HK-2 (cell line): ENCODE data around the gene C4orf46.
"Not testable (repeated sequence)": the region's sequence is repeated elsewhere in the genome, so short reads cannot be mapped to it uniquely, and the experiment has no call there.

Source experiments
- DNase-seq: peaks from one replicate; pipeline ENCODE4 v3.0.0-alpha.2; 2018; ENCODE audit not compliant: unreplicated experiment

C4orf46 gene

DNA sequence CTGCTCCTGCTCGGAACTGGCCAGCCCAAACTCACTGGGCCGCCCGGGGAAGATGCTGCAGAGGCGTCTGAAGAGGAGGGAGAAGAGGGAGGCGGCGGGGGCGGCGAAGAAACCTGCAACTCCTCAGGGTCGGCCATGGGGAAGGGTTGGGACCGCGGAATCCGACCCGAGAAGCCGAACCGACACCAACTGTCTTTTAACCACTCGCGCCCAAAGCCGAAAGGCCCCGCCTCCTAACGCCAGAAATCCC lies at the start of gene C4orf46:
Gene C4orf46 (minus strand): TSS at position 223 of the 250 bp plus-strand sequence. CDS start 86 bp downstream, at position 137.
- no peak for DNase-seq

GRCh38 chr4:158715802-158716201 lies 44.1 kb upstream of the C4orf46 start:
- DNase-seq, result no peak

DNA sequence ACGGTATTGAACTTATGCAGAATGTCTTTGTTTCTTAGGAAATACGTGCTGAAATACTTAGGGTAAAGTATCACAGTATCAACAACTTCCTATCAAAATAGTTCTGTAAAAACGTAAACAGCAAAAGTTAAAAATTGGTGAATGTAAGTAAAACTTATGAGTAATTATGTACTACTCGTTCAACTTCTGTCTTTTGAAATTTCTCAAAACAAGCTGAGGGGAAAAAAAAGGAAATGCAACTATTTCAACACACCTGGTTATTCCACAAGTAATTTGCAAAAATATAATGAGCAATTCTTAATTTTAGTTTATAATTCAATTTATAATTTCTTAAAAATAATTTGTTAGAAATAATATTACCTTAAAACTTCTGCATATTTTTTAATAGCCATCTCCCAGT lies 43.2 kb upstream of the C4orf46 start:
- no peak for DNase-seq

GRCh38 chr4:158712622-158713021 lies 40.9 kb upstream of the C4orf46 start:
- DNase-seq, result not testable (repeated sequence)

- DNase-seq, result no peak
Observed at GRCh38 chr4:158710814-158711213, 39.1 kb upstream of the C4orf46 start.

GRCh38 chr4:158704274-158704673 lies 32.6 kb upstream of the C4orf46 start:
- no peak for DNase-seq

DNA sequence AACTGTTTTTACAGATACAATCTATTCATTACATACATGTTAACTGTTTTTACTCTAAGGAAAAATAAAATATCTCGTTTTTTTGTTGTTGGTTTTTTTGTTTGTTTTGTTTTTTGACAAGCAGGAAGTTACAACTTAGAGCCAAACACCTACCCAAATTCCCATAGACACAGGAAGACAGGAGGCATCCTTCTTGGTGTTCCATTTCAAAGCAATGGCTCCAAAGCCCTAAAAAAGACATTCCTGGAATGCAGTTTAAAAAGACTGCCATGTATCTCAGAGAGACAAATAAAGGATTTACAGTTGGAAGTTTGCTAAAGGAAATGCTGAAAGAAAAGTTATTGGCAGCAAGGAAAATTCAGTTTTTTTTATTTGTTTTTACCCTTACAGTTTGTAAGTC lies 17.1 kb upstream of the C4orf46 start:
- no peak for DNase-seq

- no peak for DNase-seq
Observed at GRCh38 chr4:158682066-158682465, 10.4 kb upstream of the C4orf46 start.

DNA sequence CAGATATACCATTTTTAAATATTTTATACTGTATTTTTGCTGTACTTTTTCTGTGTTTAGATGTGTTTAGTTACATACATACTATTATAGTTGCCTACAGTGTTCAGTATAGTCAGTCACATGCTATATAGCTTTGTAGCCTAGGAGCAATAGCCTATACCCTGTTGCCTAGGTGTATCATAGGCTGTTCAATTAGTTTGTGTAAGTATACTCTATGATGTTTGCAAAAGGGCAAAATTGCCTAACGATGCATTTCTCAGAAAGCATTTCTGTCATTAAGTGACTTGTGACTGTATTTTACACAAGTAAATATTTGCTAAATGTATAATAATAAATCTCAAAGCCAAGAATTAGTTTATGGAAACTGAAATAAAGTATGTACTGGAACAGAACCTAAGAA lies 9.9 kb upstream of the C4orf46 start:
- no peak for DNase-seq

DNA sequence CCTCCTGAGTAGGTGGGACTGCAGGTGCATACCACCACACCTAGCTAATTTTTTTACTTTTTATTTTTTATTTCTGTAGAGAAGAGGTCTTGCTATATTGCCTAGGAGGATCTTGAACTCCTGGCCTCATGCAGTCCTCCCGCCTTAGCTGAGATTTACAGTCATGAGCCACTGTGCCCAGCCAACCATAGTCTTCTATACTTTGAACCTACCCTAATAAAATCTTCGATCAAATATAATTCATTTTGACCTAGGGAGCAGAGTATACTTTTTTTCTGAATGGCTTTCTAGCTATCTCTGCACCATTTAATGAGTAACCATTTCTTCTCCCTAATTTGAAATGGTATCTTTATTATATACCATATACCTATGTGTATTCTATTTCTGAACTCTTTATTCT lies 7.1 kb upstream of the C4orf46 start:
- no peak for DNase-seq

DNA sequence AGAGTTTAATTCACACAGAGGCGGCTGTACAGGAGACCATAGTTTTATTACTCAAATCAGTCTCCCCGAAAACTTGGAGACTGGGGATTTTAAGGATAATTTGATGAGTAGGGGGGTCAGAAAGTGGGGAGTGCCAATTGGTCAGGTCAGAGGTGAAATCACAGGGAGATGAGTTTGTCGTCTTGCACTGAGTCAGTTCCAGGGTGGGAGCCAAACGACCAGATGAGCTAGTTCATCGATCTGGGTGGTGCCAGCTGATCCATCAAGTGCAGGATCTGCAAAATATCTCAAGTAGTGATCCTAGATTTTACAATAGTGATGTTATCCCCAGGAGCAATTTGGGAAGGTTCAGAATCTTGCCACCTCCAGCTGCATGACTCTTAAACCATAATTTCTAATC lies 4.4 kb upstream of the C4orf46 start:
- DNase-seq, result no peak

DNA sequence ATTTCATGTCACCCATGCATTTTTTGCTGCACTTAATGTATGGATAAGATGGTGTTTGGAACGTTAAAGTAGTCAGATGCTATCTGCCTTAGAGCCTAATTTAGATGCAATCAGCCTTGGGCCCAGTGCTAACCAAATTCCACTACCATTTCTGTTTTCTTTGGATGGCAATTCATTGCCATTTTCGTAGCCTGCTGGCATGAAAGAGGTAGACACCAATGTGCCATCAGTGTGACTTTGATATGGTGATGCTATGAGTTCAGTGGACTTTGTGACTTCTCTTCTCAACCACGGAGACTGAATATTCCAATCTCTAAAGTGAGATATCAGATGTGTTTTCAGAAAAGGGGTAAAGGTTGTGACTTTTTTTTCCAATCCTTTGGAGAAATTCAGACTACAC lies 1.9 kb upstream of the C4orf46 start:
- DNase-seq, result no peak

DNA sequence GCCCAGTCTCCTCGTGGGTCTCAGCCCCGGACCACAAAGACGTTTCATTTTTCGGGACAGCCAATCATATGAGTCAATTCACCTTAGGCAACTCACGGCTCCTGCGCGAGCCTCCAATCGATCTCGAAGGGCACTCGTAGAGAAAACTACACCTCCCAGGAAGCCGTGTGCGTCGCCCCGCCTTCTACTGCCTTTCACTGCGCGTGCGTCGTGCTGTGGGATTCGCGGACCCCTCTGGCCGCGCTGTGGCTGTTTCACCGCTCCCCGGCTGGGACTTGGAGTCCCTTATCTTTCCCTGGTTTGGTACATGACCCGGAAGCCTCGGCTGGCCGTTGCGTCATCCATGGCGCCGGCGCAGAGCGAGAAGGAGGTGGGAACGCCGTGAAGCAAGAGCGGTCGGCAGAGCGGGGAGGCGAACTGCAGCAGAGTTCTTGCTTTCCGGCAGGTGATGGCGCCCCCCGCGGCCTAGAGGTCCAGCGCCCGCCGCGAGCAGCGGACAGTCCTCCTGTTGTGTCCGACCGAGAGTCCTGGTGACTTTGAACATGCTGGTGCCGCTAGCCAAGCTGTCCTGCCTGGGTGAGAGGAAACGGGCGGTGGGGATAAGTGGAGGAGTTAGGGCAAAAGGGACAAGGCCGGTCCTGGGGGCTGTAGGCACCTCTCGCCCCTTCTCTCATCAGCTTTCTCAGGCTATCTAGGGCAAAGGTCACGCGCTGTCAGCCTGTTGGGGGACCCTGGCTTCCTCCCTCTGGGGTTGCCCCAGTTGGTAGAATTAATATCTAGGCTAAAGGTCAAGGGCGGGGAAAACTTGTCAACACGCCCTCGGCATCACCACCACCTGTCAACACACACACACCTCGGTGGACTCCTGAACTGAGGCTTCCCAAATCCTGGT lies 474 bp upstream of the C4orf46 start, which contains the start of gene ETFDH:
Gene ETFDH (plus strand): TSS at position 382 of the 892 bp plus-strand sequence. CDS start 161 bp downstream, at position 543.
- peak; percentile 99 for DNase-seq

DNA sequence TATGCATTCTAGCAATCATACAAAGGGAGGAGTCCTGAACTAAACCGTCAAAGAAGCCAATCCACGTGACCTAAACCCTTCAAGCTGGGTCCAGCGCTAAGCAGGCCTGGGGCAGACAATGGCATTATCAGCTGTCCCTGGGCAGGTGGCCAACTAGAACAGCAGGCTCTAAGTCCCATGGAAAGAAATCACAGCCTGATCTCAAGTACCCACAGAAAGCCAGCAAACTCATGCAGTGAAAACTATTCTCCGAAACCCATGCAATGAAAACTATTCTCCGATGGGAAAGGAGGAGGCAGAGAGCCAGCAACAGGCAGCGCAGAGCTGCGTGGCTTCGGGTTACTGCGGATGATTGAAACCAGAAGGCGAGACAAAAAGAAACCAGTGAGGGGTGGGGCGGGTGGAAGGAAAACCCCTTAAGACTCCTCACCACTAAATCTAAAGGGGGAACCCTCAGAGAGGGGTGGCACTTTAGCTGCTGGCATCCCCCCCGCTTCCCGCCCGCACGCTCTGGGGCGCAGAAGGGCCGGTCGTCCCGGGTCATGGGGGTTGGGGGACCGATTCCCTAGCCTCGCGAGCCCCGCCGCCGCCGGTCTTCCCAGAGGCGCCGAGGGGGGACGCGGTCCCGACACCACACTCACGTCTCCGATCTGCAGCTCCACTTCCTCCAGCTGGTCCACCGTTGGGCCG lies 567 bp downstream of the C4orf46 start:
- DNase-seq, result peak; percentile 64

- DNase-seq, result no peak
Observed at GRCh38 chr4:158669310-158669709, 2.4 kb downstream of the C4orf46 start.

- DNase-seq, result peak; percentile 14
Observed at GRCh38 chr4:158667651-158668198, 4.0 kb downstream of the C4orf46 start.

GRCh38 chr4:158666892-158667291 lies 4.8 kb downstream of the C4orf46 start:
- DNase-seq, result no peak

DNA sequence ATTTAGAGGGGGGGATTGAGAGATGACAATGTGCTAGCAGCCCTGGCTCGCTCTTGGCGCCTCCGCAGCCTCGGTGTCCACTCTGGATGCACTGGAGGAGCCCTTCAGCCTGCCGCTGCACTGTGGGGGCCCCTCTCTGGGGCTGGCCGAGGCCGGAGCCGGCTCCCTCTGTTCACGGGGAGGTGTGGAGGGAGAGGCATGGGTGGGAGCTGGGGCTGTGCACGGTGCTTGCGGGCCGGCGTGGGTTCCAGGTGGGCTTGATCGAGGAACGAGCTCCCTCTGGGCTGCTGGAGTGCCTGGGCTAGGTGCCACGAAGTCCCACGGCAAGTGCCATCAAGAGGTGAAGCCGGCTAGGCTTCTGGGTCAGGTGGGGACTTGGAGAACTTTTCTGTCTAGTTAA lies 6.9 kb downstream of the C4orf46 start:
- no peak for DNase-seq

- DNase-seq, result not testable (repeated sequence)
Observed at GRCh38 chr4:158663707-158664625, 7.7 kb downstream of the C4orf46 start.

GRCh38 chr4:158663255-158663654 lies 8.4 kb downstream of the C4orf46 start:
- not testable (repeated sequence) for DNase-seq

DNA sequence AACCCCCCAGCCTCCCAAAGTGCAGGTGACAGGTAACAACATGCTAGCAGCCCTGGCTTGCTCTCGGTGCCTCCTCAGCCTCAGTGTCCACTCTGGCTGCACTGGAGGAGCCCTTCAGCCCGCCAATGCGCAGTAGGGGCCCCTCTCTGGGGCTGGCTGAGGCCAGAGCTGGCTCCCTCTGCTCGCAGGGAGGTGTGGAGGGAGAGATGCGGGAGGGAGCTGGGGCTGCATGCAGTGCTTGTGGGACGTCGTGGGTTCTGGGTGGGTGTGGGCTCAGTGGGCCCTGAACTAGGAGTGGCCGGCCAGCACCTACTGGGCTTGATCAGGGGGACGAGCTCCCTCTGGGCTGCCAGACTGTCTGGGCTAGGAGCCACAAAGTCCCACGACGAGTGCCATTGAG lies 14.4 kb downstream of the C4orf46 start:
- DNase-seq, result no peak

DNA sequence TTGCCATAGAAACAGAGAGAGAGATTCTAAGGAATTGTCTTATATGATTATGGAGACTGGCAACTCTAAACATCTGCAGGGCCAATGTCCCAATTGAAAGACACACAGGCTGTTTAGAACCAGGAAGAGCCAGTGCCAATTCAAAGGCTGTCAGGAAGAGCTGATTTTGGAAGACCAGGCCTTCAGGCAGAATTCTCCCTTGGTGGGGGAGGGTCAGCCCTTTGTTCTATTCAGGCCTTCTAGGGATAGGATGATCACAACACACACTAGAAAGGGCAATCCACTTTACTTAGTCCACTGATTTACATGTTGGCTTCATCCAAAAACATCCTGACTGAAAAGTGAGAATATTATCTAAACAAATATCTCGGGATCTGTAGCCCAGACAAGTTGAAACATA lies 15.2 kb downstream of the C4orf46 start:
- no peak for DNase-seq
